IMR-90 (cell line): Measurements from ENCODE around the gene TCF3. TPM values are rescaled to one million over a fixed set of nuclear protein-coding genes. Genes with fewer than 3 reads are reported as not detected.

Source experiments
- ATAC-seq: fragments of 200-7000 bp; cut with Tn5 transposase; 2 replicates; pipeline ENCODE4 v1.9.1; 2020; ENCODE audit warnings: low read depth, mild to moderate bottlenecking, moderate library complexity
- BruUV-seq: library from RNA; stranded (reverse); fragments of 400-500 nt; replicated peaks from 2 replicates; lab custom pipeline; 2021; lab: Mats Ljungman, UMichigan
- CTCF ChIA-PET: fragments of 300-600 bp; formaldehyde crosslinking; extraction: SDS; loops from one replicate; lab custom pipeline; 2021; ENCODE audit warnings: antibody characterized with exemption; lab: Yijun Ruan, JAX
- POLR2A ChIA-PET: fragments of 300-600 bp; sonication (Branson Sonifier 250); formaldehyde crosslinking; loops from one replicate; lab custom pipeline; 2022; ENCODE audit warnings: antibody characterized with exemption; ENCODE audit not compliant: unreplicated experiment; lab: Charles Lee
- DNase-seq: peaks from one replicate; pipeline ENCODE4 v3.0.0; 2013
- H2AFZ ChIP-seq: replicated peaks from 2 replicates; pipeline ENCODE3; 2013; ENCODE audit warnings: low read length, mild to moderate bottlenecking; ENCODE audit not compliant: poor library complexity
- H2AK5ac ChIP-seq: 2 replicates; pipeline ENCODE4 v1.6.1; 2013; ENCODE audit warnings: low read depth, low read length, inconsistent platforms
- H2AK9ac ChIP-seq: replicated peaks from 2 replicates; pipeline ENCODE3; 2013; ENCODE audit warnings: mild to moderate bottlenecking, low read depth, low read length, moderate library complexity; ENCODE audit not compliant: poor library complexity
- H2BK120ac ChIP-seq: 2 replicates; pipeline ENCODE4 v1.6.1; 2013; ENCODE audit warnings: low read depth, low read length, inconsistent platforms
- H2BK15ac ChIP-seq: 3 replicates; pipeline ENCODE4 v1.6.1; 2013; ENCODE audit warnings: low read depth, low read length, inconsistent platforms
- H2BK20ac ChIP-seq: 2 replicates; pipeline ENCODE4 v1.6.1; 2013; ENCODE audit warnings: low read depth, mild to moderate bottlenecking, inconsistent platforms, low read length, moderate library complexity
- H2BK5ac ChIP-seq: 2 replicates; pipeline ENCODE4 v1.6.1; 2013; ENCODE audit warnings: mild to moderate bottlenecking, low read depth, low read length, inconsistent platforms; ENCODE audit not compliant: poor library complexity, severe bottlenecking
- H3K14ac ChIP-seq: replicated peaks from 2 replicates; pipeline ENCODE4 v1.6.1; 2013; ENCODE audit warnings: low read depth, low read length, inconsistent platforms
- H3K18ac ChIP-seq: 2 replicates; pipeline ENCODE4 v1.6.1; 2013; ENCODE audit warnings: low read depth, low read length, control low read depth
- H3K23ac ChIP-seq: 2 replicates; pipeline ENCODE4 v1.6.1; 2013; ENCODE audit warnings: low read depth, low read length, inconsistent platforms
- H3K27ac ChIP-seq: 2 replicates; pipeline ENCODE4 v1.5.1; 2013; ENCODE audit warnings: mild to moderate bottlenecking, control low read depth, low read length; ENCODE audit not compliant: insufficient read depth
- H3K27me3 ChIP-seq: 2 replicates; pipeline ENCODE4 v1.6.1; 2013; ENCODE audit warnings: low read length; ENCODE audit not compliant: control insufficient read depth, insufficient read depth
- H3K36me3 ChIP-seq: 2 replicates; pipeline ENCODE4 v1.6.1; 2013; ENCODE audit warnings: low read length, mixed read lengths; ENCODE audit not compliant: control insufficient read depth, insufficient read depth
- H3K4ac ChIP-seq: 2 replicates; pipeline ENCODE4 v1.6.1; 2013; ENCODE audit warnings: low read depth, low read length, inconsistent platforms
- H3K4me1 ChIP-seq: 2 replicates; pipeline ENCODE4 v1.6.1; 2013; ENCODE audit warnings: low read length, mixed read lengths; ENCODE audit not compliant: control insufficient read depth, insufficient read depth
- H3K4me2 ChIP-seq: 2 replicates; pipeline ENCODE4 v1.6.1; 2013; ENCODE audit warnings: low read depth, mild to moderate bottlenecking, control low read depth, low read length, moderate library complexity
- H3K4me3 ChIP-seq: 2 replicates; pipeline ENCODE4 v1.5.1; 2013; ENCODE audit warnings: low read depth, mild to moderate bottlenecking, control low read depth, low read length, moderate library complexity; ENCODE audit not compliant: insufficient read depth
- H3K56ac ChIP-seq: 2 replicates; pipeline ENCODE4 v1.6.1; 2013; ENCODE audit warnings: low read length, inconsistent platforms; ENCODE audit not compliant: insufficient read depth; ENCODE audit errors: extremely low read depth
- H3K79me1 ChIP-seq, 2 experiments: 2 replicates each; pipeline ENCODE4 v1.6.1; 2013; ENCODE audit warnings: low read length in 2 of 2, inconsistent platforms in 1 of 2, low read depth in 1 of 2
- H3K9ac ChIP-seq: 2 replicates; pipeline ENCODE4 v1.6.1; 2013; ENCODE audit warnings: low read depth, low read length, control low read depth
- H3K9me1 ChIP-seq: 2 replicates; pipeline ENCODE4 v1.6.1; 2013; ENCODE audit warnings: low read length, inconsistent platforms; ENCODE audit not compliant: insufficient read depth
- H3K9me3 ChIP-seq: 2 replicates; pipeline ENCODE4 v1.6.1; 2013; ENCODE audit warnings: low read length; ENCODE audit not compliant: control insufficient read depth, insufficient read depth
- H4K20me1 ChIP-seq: 2 replicates; pipeline ENCODE4 v1.6.1; 2013; ENCODE audit warnings: low read length, inconsistent platforms; ENCODE audit not compliant: insufficient read depth
- H4K5ac ChIP-seq: 2 replicates; pipeline ENCODE4 v1.6.1; 2013; ENCODE audit warnings: mild to moderate bottlenecking, low read depth, low read length, control low read depth
- H4K8ac ChIP-seq, 2 experiments: 2 replicates each; pipeline ENCODE4 v1.6.1; 2013; ENCODE audit warnings: low read depth in 2 of 2, low read length in 2 of 2, control low read depth in 1 of 2, inconsistent platforms in 1 of 2
- H4K91ac ChIP-seq: 2 replicates; pipeline ENCODE4 v1.6.1; 2013; ENCODE audit warnings: low read depth, low read length, inconsistent platforms; ENCODE audit not compliant: insufficient read depth
- BHLHE40 ChIP-seq: fragments of 150-350 bp; IDR thresholded peaks from 2 replicates; pipeline ENCODE4 v1.6.1; 2016; ENCODE audit warnings: mild to moderate bottlenecking, low read depth, low read length
- CEBPB ChIP-seq: IDR thresholded peaks from 2 replicates; pipeline ENCODE4 v1.6.1; 2012; ENCODE audit warnings: low read depth, low read length, improper control_type of control experiment
- CHD1 ChIP-seq: IDR thresholded peaks from 2 replicates; pipeline ENCODE4 v1.6.1; 2012; ENCODE audit warnings: low read depth, low read length, improper control_type of control experiment
- FOS ChIP-seq: fragments of 150-350 bp; IDR thresholded peaks from 2 replicates; pipeline ENCODE4 v1.6.1; 2016; ENCODE audit warnings: low read depth, low read length
- MAZ ChIP-seq: IDR thresholded peaks from 2 replicates; pipeline ENCODE4 v1.6.1; 2012; ENCODE audit warnings: low read depth, mild to moderate bottlenecking, low read length, improper control_type of control experiment, moderate library complexity, borderline replicate concordance
- MXI1 ChIP-seq: IDR thresholded peaks from 2 replicates; pipeline ENCODE4 v1.6.1; 2012; ENCODE audit warnings: low read depth, mild to moderate bottlenecking, low read length, moderate library complexity, borderline replicate concordance
- NFE2L2 ChIP-seq: fragments of 150-350 bp; IDR thresholded peaks from 2 replicates; pipeline ENCODE4 v1.6.1; 2016; ENCODE audit warnings: low read depth, mild to moderate bottlenecking, low read length
- POLR2A ChIP-seq: IDR thresholded peaks from 2 replicates; pipeline ENCODE4 v1.6.1; 2012; ENCODE audit warnings: mild to moderate bottlenecking, low read depth, low read length
- RAD21 ChIP-seq: IDR thresholded peaks from 2 replicates; pipeline ENCODE4 v1.6.1; 2012; ENCODE audit warnings: low read length, improper control_type of control experiment
- RCOR1 ChIP-seq: IDR thresholded peaks from 2 replicates; pipeline ENCODE4 v1.6.1; 2012; ENCODE audit warnings: mild to moderate bottlenecking, low read length, improper control_type of control experiment; ENCODE audit not compliant: insufficient replicate concordance
- WGBS, 2 experiments: methylation state at CpG; one replicate each; pipeline versions ENCODE4 v1.1.5 to v1.1.7; 2013; ENCODE audit warnings: missing lambda C conversion rate in 2 of 2; ENCODE audit not compliant: insufficient read length in 1 of 2; ENCODE audit errors: extremely low coverage in 2 of 2; 5-methylcytosine and 5-hydroxymethylcytosine counted together
- dilution Hi-C: fragments of 300-500 bp; cut with HindIII; formaldehyde crosslinking; loops from one replicate; pipeline ENCODE4 v1.14.3; 2018; ENCODE audit warnings: low sequenced_read_pairs; ENCODE audit not compliant: unreplicated experiment
- in situ Hi-C: fragments of 300-500 bp; cut with MboI; formaldehyde crosslinking; loops from 3 replicates; pipeline ENCODE4 v1.14.3; 2019; ENCODE audit warnings: low sequenced_read_pairs, inconsistent platforms, mixed read lengths
- intact Hi-C: fragments of 100-400 bp; cut with micrococcal nuclease; formaldehyde crosslinking; loops from 2 replicates; pipeline ENCODE4 v1.10.0; 2022
- polyA plus RNA-seq, 3 experiments: library from polyadenylated mRNA; depleted of rRNA; stranded (reverse); fragments of >200 nt; gene quantifications; 2 replicates each; pipeline ENCODE4 v1.2.3, GENCODE V29; 2012; ENCODE audit warnings: low replicate concordance in 1 of 3
- total RNA-seq: library from RNA; depleted of rRNA; stranded (reverse); fragments of >200 nt; gene quantifications from 2 replicates; pipeline ENCODE4 v1.2.3, GENCODE V29; 2012
- TF ChIP-seq, protein P1 (sequence below): fragments of 150-350 bp; IDR thresholded peaks from 2 replicates; pipeline ENCODE4 v1.6.1; 2016; ENCODE audit warnings: low read depth, mild to moderate bottlenecking, low read length, moderate library complexity, borderline replicate concordance
- TF ChIP-seq, protein P2 (sequence below): conservative IDR thresholded peaks from 2 replicates; pipeline ENCODE4 v1.5.1; 2012; ENCODE audit warnings: mild to moderate bottlenecking, low read depth, low read length, improper control_type of control experiment
- TF ChIP-seq, protein P3 (sequence below): fragments of 150-350 bp; IDR thresholded peaks from 2 replicates; pipeline ENCODE4 v1.6.1; 2017; ENCODE audit warnings: mild to moderate bottlenecking, antibody characterized with exemption, low read length, low read depth

The TCF3 gene
- total and polyA plus RNA-seq, 2 of the 4 experiments (the other 2 are of a cell fraction): 29.9 to 127 TPM

DNA sequence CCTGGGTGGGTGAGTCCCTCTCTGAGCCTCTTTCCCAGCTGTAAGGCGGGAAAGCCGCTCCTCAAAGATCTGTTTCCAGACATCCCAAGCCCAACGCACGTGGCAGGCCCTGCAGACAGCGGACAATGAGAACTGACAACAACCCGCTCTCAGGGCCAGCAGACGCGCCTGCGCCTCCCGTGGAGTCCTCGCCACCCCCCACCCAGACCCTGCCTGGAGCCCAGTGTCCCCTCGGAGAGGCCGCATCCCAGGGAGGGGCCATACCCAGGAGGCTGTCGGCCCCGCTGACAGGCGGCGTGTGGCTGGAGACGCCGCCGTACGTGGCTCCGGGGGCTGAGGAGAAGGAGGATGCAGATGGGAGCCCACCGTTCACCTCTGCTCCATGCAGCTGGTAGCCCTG is 30.8 kb downstream of the TCF3 start:
- Histone ChIP-seq H3K4me3 (no peak overlapping the region), H3K27me3 (no peaks in the 10 kb centered on the region), H2AK5ac (no peak overlapping the region), H3K9ac (no peak overlapping the region), H4K20me1 (peaks cover 17% of the 10 kb centered on the region), H3K4me2 (no peak overlapping the region), H2BK15ac (no peak overlapping the region), H2AFZ (no peak overlapping the region), H4K8ac (no peak overlapping the region), H3K56ac (no peak overlapping the region), H3K9me3 (no peaks in the 10 kb centered on the region), H2BK20ac (no peak overlapping the region), H4K91ac (no peak overlapping the region), H3K14ac (no peak overlapping the region), H3K9me1 (no peaks in the 10 kb centered on the region), H3K36me3 (peaks cover 63% of the 10 kb centered on the region), H3K18ac (no peak overlapping the region), H3K79me1 (peaks cover 4 to 21% of the 10 kb centered on the region in 2 experiments; a peak in 3 of 4 replicates), H2BK5ac (no peak overlapping the region), H2AK9ac (no peak overlapping the region), H3K4me1 (no peaks in the 10 kb centered on the region), H2BK120ac (no peak overlapping the region), H3K4ac (no peak overlapping the region), H4K5ac (no peak overlapping the region), H3K27ac (no peak overlapping the region), H3K23ac (no peak overlapping the region)
- dilution Hi-C loops: no loop called here
- CTCF ChIA-PET: no interaction called here
- ATAC-seq (no peak), DNase-seq (no peak)
- intact Hi-C loops: no loop called here
- 100% methylated on average over 2 of the region's 23 CpGs; no CpG with 5 or more reads in 1 of the 2 experiments for WGBS, 2 experiments
- POLR2A ChIA-PET: no interaction called here
- TF ChIP-seq POLR2A (no peak), RCOR1 (no peak), NFE2L2 (no peak), CHD1 (no peak), MAZ (no peak), MXI1 (no peak), CEBPB (no peak), FOS (no peak), BHLHE40 (no peak), RAD21 (no peak)
- TF ChIP-seq, protein P1, sequence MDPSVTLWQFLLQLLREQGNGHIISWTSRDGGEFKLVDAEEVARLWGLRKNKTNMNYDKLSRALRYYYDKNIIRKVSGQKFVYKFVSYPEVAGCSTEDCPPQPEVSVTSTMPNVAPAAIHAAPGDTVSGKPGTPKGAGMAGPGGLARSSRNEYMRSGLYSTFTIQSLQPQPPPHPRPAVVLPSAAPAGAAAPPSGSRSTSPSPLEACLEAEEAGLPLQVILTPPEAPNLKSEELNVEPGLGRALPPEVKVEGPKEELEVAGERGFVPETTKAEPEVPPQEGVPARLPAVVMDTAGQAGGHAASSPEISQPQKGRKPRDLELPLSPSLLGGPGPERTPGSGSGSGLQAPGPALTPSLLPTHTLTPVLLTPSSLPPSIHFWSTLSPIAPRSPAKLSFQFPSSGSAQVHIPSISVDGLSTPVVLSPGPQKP: no peak
- TF ChIP-seq, protein P2, sequence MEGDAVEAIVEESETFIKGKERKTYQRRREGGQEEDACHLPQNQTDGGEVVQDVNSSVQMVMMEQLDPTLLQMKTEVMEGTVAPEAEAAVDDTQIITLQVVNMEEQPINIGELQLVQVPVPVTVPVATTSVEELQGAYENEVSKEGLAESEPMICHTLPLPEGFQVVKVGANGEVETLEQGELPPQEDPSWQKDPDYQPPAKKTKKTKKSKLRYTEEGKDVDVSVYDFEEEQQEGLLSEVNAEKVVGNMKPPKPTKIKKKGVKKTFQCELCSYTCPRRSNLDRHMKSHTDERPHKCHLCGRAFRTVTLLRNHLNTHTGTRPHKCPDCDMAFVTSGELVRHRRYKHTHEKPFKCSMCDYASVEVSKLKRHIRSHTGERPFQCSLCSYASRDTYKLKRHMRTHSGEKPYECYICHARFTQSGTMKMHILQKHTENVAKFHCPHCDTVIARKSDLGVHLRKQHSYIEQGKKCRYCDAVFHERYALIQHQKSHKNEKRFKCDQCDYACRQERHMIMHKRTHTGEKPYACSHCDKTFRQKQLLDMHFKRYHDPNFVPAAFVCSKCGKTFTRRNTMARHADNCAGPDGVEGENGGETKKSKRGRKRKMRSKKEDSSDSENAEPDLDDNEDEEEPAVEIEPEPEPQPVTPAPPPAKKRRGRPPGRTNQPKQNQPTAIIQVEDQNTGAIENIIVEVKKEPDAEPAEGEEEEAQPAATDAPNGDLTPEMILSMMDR: no peak
- TF ChIP-seq, protein P3, sequence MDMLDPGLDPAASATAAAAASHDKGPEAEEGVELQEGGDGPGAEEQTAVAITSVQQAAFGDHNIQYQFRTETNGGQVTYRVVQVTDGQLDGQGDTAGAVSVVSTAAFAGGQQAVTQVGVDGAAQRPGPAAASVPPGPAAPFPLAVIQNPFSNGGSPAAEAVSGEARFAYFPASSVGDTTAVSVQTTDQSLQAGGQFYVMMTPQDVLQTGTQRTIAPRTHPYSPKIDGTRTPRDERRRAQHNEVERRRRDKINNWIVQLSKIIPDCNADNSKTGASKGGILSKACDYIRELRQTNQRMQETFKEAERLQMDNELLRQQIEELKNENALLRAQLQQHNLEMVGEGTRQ: no peak
- in situ Hi-C loops: no loop called here
- no TSS peak for BruUV-seq
